Adipocyte (in vitro differentiated cells): Measurements from ENCODE around the gene SLC7A11.

Experiments used
- DNase-seq: peaks from one replicate; pipeline ENCODE4 v3.0.0-alpha.2; 2015; ENCODE audit warnings: low read depth
- H3K27me3 ChIP-seq: replicated peaks from 2 replicates; pipeline ENCODE4 v1.7.0; 2013; ENCODE audit warnings: mild to moderate bottlenecking, low read length, moderate library complexity; ENCODE audit not compliant: control insufficient read depth, insufficient read depth
- H3K36me3 ChIP-seq: 2 replicates; pipeline ENCODE4 v1.7.0; 2013; ENCODE audit warnings: low read length, mild to moderate bottlenecking, moderate library complexity; ENCODE audit not compliant: control insufficient read depth, insufficient read depth, severe bottlenecking
- H3K4me1 ChIP-seq: 2 replicates; pipeline ENCODE4 v1.7.0; 2013; ENCODE audit warnings: mild to moderate bottlenecking, low read length, moderate library complexity; ENCODE audit not compliant: control insufficient read depth, insufficient read depth
- H3K4me3 ChIP-seq: 2 replicates; pipeline ENCODE4 v1.7.0; 2013; ENCODE audit warnings: mild to moderate bottlenecking, low read length, moderate library complexity
- H3K9ac ChIP-seq: 2 replicates; pipeline ENCODE4 v1.7.0; 2013; ENCODE audit warnings: mild to moderate bottlenecking, low read length, moderate library complexity
- H3K9me3 ChIP-seq: 2 replicates; pipeline ENCODE4 v1.7.0; 2013; ENCODE audit warnings: mild to moderate bottlenecking, low read length, moderate library complexity; ENCODE audit not compliant: control insufficient read depth

Gene SLC7A11

DNA sequence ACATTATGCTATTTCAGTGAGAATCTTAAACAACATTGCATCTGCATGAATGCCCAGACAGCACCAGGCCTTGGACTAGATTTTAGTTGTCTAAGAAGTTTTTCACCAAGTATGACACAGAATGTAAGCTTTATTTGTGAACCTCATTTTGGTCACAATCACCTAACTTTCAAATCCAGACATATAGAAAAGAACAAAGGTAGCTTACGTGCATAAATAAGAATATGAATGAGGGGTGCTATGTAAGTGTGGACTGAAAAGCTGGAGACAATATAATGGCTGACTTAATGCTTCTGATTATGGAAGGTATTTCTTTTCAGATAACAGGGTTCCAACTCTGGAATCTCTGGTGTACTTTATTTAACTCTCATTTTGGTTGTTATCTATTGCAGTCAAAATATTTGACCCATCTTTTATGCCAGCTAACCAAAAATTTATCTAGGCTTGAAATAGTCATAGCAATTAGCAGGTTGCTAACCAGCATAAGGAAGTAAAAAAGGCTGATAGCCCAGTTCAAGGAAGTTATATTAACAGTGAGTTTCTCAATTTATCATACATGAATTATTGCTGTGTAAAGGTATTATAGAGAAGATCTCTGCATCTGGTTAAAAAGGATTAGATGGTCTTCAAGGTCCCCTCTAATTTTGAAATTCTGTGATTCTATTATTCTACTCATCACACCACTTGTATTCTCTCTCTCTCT lies 36.5 kb downstream of the SLC7A11 start:
- no peak overlapping the region for H3K9ac ChIP-seq
- no peak overlapping the region for H3K4me3 ChIP-seq
- no peaks in the 10 kb centered on the region for H3K27me3 ChIP-seq
- no peaks in the 10 kb centered on the region for H3K36me3 ChIP-seq
- no peak for DNase-seq
- H3K9me3 ChIP-seq: no peaks in the 10 kb centered on the region
- no peaks in the 10 kb centered on the region for H3K4me1 ChIP-seq

- H3K27me3 ChIP-seq: no peaks in the 10 kb centered on the region
- H3K4me3 ChIP-seq: no peak overlapping the region
- H3K9ac ChIP-seq: no peak overlapping the region
- DNase-seq: no peak
- H3K36me3 ChIP-seq: no peaks in the 10 kb centered on the region
- H3K4me1 ChIP-seq: no peaks in the 10 kb centered on the region
- no peaks in the 10 kb centered on the region for H3K9me3 ChIP-seq
These were observed 37.6 kb downstream of the SLC7A11 start for GRCh38 chr4:138204507-138204906.

DNA sequence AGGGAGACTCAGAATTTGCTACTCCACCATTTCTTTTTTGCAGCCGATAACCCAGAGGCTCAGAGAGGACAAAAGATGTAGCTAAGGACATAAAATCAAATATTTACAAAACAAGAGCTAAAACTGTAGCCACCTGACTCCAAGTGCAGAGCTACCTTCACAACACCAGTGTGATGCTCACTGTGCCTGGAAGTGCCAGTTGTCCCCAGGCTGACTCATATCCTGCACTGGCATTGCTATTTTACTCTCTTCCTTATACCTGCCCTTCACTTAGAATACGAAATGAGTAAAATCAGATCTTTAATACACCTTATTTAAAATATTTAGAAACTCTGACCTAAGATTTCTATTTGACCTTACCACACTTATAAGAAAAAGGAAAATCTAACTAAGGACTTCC lies 39.5 kb downstream of the SLC7A11 start:
- no peaks in the 10 kb centered on the region for H3K4me1 ChIP-seq
- H3K36me3 ChIP-seq: no peaks in the 10 kb centered on the region
- no peak overlapping the region for H3K4me3 ChIP-seq
- H3K9me3 ChIP-seq: no peaks in the 10 kb centered on the region
- no peak overlapping the region for H3K9ac ChIP-seq
- H3K27me3 ChIP-seq: no peaks in the 10 kb centered on the region
- DNase-seq: no peak

- H3K27me3 ChIP-seq: no peaks in the 10 kb centered on the region
- H3K36me3 ChIP-seq: no peaks in the 10 kb centered on the region
These were observed 41.9 kb downstream of the SLC7A11 start for GRCh38 chr4:138200236-138200590.

GRCh38 chr4:138199568-138200235 lies 42.4 kb downstream of the SLC7A11 start:
- H3K36me3 ChIP-seq: no peaks in the 10 kb centered on the region
- no peak overlapping the region for H3K4me3 ChIP-seq
- H3K9me3 ChIP-seq: no peaks in the 10 kb centered on the region
- H3K27me3 ChIP-seq: no peaks in the 10 kb centered on the region
- no peaks in the 10 kb centered on the region for H3K4me1 ChIP-seq
- no peak overlapping the region for H3K9ac ChIP-seq
- DNase-seq: no peak

More at GRCh38 chr4:138200236-138200590, 41.9 kb downstream of the SLC7A11 start:
- no peaks in the 10 kb centered on the region for H3K9me3 ChIP-seq
- H3K9ac ChIP-seq: no peak overlapping the region
- no peak overlapping the region for H3K4me3 ChIP-seq
- H3K4me1 ChIP-seq: no peaks in the 10 kb centered on the region
- DNase-seq: no peak

DNA sequence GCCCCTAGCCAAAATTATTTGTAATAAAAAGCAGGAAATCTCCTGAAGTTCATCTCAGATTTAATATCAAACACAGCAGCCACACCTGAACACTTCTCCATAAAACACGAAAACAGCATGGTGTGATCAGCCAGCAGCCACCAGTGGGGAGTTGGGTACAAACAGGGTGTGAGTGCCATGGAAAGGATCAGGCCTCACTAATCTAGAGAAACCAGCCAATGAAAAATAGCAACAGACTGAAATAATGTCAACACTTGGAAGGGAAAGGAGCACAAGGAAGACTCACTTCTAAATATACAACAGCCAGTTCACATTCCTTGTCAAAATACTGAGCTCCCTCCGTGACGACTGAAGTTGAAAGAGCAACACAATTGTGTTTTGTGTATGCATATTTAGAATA lies 46.0 kb downstream of the SLC7A11 start:
- H3K36me3 ChIP-seq: no peaks in the 10 kb centered on the region
- H3K4me1 ChIP-seq: no peaks in the 10 kb centered on the region
- H3K4me3 ChIP-seq: no peak overlapping the region
- no peaks in the 10 kb centered on the region for H3K27me3 ChIP-seq
- no peak for DNase-seq
- no peaks in the 10 kb centered on the region for H3K9me3 ChIP-seq
- H3K9ac ChIP-seq: no peak overlapping the region

- no peaks in the 10 kb centered on the region for H3K36me3 ChIP-seq
- no peak overlapping the region for H3K9ac ChIP-seq
- H3K27me3 ChIP-seq: no peaks in the 10 kb centered on the region
- no peak overlapping the region for H3K4me3 ChIP-seq
- no peaks in the 10 kb centered on the region for H3K4me1 ChIP-seq
- no peaks in the 10 kb centered on the region for H3K9me3 ChIP-seq
- DNase-seq: no peak
These were observed 48.2 kb downstream of the SLC7A11 start for GRCh38 chr4:138193963-138194362.

GRCh38 chr4:138192113-138192512 lies 50.0 kb downstream of the SLC7A11 start:
- no peaks in the 10 kb centered on the region for H3K4me1 ChIP-seq
- DNase-seq: no peak
- H3K9me3 ChIP-seq: no peaks in the 10 kb centered on the region
- no peak overlapping the region for H3K9ac ChIP-seq
- H3K36me3 ChIP-seq: no peaks in the 10 kb centered on the region
- no peaks in the 10 kb centered on the region for H3K27me3 ChIP-seq
- no peak overlapping the region for H3K4me3 ChIP-seq

DNA sequence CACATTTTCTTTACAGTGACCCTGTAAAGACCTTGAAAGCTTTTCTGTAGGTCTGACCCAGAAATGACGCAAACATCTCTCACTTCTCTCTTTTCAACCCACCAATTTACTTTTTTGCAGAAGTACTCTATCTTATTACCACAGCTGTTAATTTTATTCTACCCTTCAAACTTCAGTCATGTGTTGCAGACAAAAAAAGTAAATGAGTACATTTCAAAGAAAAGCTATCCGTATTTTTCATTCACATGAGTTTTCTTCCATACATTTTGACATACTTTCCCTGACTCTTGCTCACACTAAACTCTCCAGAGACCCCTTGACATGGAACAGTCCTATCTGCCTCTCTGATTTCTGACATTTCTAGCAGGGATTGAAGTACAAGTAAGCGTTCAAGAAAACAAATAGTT lies 51.7 kb downstream of the SLC7A11 start:
- Histone ChIP-seq H3K27me3 (no peaks in the 10 kb centered on the region), H3K9me3 (no peaks in the 10 kb centered on the region), H3K36me3 (no peaks in the 10 kb centered on the region), H3K4me3 (no peak overlapping the region), H3K9ac (no peak overlapping the region), H3K4me1 (peaks cover under 1% of the 10 kb centered on the region)
- DNase-seq: no peak

DNA sequence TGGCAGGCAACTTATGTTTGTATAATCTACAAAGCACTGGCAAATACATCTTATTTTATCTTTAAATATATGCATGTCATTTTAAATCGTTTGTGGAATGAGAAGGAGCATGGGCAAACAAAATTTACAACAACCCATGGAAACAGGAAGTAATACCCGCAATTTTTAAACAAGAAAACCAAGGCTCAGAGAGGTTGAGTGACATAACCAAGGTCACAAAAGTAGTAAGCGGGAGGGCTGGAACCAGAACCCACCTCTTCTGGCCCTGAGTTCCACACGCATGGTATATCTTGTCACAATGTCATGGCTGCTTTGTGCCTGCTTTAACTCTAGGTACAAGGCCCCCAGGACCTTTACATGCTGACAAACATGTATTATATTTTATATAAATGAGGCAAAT lies 52.9 kb downstream of the SLC7A11 start:
- Histone ChIP-seq H3K9me3 (no peaks in the 10 kb centered on the region), H3K27me3 (no peaks in the 10 kb centered on the region), H3K9ac (no peak overlapping the region), H3K4me1 (peaks cover 12% of the 10 kb centered on the region), H3K4me3 (no peak overlapping the region), H3K36me3 (no peaks in the 10 kb centered on the region)
- DNase-seq: no peak

DNA sequence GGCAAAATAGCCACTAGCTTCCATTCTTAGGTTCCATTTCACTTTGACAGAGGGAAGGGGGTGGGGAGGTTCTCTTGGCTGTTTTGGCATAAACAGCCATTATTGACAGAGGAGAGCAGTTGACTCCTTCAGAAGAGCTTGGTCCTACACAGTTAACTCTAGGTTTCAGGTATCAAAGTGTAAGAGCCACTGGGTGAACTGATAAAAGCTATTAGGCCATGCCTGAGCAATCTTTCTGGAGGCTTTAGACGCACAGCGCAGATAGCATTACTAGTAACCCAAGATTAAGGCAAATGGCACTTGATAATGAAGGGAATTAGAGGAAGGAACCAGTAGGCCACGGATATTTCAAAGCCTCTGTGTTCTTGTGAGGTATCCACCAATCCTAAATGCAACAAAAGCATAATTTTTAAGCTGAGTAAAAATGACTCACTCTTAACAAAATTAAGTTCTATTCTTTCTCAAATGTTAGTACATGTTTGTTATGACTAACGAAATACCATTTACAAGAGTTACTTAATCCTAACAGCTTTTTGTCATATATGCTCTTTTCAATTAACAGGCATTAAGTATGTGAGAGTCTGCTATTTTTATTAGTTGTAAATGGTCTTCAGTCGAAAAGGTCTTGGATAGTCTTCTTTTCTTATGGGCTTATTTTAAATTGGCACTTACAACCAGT lies 53.6 kb downstream of the SLC7A11 start:
- Histone ChIP-seq H3K4me3 (no peak overlapping the region), H3K4me1 (peaks cover 13% of the 10 kb centered on the region), H3K27me3 (no peaks in the 10 kb centered on the region), H3K9ac (no peak overlapping the region), H3K9me3 (no peaks in the 10 kb centered on the region), H3K36me3 (no peaks in the 10 kb centered on the region)
- DNase-seq: no peak
